NCI-H1417 (cell line): ENCODE data around the gene PSPC1.
"Not testable (repeated sequence)": the region's sequence is repeated elsewhere in the genome, so short reads cannot be mapped to it uniquely, and the experiment has no call there.

Experiments used
- DNase-seq, 3 experiments: peaks; one replicate each; lab custom pipeline; 2025; lab: John Stamatoyannopoulos, UW

PSPC1 gene, protein sequence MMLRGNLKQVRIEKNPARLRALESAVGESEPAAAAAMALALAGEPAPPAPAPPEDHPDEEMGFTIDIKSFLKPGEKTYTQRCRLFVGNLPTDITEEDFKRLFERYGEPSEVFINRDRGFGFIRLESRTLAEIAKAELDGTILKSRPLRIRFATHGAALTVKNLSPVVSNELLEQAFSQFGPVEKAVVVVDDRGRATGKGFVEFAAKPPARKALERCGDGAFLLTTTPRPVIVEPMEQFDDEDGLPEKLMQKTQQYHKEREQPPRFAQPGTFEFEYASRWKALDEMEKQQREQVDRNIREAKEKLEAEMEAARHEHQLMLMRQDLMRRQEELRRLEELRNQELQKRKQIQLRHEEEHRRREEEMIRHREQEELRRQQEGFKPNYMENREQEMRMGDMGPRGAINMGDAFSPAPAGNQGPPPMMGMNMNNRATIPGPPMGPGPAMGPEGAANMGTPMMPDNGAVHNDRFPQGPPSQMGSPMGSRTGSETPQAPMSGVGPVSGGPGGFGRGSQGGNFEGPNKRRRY

DNA sequence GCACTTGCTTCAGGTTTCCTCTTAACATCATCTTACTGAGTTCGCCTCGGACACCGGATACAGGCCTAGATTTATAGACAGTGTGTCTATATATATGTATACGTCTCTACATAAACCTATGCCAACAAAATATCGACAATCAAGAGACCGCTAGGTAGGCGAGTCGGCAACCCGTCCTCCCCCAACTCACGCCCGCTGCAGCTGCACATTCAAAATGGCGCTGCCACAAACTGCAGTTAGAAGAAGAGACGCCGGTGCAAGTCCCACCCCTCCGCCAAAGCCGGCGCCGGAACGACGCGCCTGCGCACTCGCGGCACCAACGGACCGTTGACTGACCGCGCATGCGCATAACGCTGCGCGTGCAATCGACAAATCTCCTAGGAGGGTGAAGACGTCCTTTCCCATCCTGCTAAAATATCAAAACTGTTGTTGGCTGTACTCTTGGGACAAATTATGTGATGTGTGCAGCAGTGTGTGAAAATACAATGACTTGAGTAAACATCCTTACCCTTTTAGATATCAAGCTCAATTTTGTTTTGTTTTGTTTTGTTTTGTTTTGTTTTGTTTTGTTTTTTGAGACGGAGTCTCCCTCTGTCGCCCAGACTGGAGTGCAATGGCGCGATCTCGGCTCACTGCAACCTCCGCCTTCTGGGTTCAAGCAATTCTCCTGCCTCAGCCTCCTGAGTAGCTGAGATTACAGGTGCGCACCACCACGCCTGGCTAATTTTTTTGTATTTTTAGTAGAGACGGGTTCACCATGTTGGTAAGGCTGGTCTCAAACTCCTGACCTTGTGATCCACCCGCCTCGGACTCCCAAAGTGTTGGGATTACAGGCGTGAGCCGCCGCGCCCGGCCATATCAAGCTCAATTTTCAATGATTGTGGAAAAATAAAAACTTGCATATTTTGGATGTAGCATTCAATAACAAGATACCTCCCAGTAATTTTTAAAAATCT lies at the start of gene PSPC1:
Gene PSPC1 (minus strand): TSS at position 219 of the 956 bp plus-strand sequence. CDS start 188 bp downstream, at position 31.
- DNase-seq: peak; percentile 89 to 94 (median 89)

- no peak for DNase-seq
These were observed 39.9 kb upstream of the PSPC1 start for GRCh38 chr13:19822673-19823072.

DNA sequence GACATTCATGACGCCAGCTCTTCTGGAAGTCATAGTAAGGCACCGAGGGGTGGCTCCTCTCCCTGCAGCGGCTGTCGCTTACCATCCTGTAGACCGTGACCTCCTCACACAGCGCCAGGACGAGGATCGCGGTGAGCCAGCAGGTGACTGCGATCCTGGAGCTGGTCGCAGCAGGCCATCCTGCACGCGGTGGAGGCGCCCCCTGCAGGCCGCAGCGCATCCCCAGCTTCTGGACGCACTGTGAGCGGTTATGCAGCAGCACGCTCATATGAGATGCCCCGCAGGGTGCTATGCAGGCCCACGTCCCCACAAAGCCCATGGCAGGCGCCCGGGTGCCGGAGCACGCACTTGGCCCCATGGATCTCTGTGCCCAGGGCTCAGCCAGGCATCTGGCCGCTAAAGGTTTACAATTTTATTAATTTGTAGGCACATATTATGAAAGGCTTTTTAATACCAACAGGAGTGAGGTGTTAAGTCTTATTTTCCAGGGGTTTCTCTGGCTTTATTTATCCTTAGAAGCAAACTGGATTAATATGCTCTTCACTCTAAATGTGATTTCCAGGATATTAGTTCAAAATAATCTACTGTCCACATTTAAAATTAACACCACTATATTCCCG lies 35.6 kb upstream of the PSPC1 start:
- peak in 1 of 3 experiments; percentile 0 for DNase-seq

DNA sequence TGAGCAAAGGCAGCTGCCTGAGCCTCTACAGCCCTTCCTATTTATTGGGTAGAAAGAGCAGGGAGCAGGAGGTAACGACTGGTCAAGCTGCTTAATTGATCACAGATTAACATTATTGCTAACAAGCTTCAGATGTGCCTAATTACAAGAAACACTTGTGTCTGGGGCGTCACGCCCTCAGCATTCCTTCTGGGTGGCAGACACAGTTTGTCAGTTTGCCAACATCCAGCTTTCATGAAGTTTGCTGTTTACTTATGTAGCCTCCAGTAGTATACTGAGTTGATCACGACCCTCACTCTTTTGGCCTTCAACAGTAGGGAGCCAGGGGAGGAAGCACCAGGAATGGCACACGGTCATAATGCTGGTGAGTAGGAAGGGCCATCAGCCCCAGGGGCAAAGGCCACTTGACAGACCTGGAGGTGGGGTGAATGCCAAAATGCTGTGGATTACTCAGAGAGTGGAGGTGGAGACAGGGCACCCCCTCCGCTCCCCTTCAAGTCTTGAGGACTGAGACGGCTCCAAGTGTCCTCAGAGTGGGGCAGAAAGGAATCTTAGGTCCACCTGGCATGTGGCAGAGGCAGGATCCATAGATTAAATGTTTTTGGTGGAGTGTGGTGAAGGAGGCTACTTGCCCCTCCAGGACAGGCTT lies 34.9 kb upstream of the PSPC1 start:
- no peak for DNase-seq

DNA sequence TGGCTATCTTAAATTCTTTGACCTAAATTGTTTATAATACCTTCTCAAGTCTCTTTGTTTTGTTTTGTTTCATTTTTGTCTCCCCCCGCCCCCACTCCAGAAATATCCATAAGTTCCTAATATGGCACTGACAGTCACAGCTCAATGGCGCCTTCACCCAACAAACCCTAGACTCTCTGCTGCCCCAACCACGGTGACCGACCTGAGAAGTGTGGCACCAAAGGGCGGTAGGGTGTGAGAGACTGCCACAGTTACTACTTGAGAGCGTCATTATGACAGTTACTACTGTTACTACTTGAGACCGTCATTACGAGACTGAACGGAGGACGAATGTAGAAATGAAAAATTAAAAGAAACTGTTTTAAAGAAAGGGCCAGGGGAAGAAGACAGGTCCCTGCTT lies 34.4 kb upstream of the PSPC1 start:
- no peak for DNase-seq

- DNase-seq: not testable (repeated sequence)
These were observed 33.1 kb upstream of the PSPC1 start for GRCh38 chr13:19815842-19816241.

- no peak for DNase-seq
These were observed 28.5 kb upstream of the PSPC1 start for GRCh38 chr13:19810996-19811881.

DNA sequence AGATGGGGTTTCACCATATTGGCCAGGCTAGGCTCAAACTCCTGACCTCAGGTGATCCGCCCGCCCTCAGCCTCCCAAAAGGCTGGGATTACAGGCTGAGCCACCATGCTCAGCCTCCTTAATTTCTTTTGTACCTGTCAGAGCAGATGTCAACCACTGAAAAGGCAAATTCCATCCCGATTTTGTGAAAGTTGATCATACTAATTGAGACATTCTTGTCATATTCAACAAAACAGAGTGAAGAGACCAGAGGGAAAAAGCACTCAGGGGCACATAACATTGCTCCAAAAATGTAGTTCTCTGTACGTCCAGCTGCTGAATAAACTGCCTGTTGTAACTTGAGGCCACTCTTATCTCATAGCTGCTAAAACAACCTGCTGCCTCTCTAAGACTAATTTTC lies 27.4 kb upstream of the PSPC1 start:
- no peak for DNase-seq

DNA sequence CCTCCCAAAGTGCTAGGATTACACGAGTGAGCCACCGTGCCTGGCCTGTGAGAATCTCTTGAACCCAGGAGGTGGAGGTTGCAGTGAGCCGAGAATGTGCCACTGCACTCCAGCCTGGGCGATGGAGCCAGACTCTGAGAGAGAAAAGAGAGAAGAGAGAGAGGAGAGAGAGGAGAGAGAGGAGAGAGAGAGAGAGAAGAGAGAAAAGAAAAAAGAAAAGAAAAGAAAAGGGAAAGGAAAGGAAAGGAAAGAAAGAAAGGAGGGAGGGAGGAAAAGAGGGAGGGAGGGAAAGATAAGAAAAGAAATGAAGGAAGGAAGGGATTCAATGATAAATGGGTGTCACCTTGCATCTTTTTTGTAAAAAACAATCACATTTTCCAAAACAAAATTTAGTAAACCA lies 23.0 kb upstream of the PSPC1 start:
- DNase-seq: no peak

GRCh38 chr13:19795956-19796355 lies 13.2 kb upstream of the PSPC1 start:
- DNase-seq: no peak

DNA sequence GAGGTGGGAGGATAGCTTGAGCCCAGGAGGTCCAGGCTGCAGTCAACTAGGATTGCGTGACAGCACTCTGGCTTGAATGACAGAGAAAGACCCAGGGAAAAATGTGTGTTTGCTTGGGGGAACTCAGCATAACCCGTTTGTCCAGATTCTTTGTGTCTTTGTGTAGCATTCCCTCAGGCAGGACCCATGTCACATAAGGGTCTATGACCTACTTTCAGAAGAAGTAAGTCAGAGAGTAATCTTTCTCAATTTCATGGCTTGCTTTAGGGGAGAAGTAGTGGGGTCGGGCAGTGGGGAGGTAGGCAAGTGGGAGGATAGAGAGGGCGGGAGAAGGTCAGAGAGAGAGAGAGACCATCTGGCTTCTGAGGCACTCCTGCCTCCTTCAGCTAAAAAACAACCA lies 11.9 kb upstream of the PSPC1 start:
- no peak for DNase-seq

DNA sequence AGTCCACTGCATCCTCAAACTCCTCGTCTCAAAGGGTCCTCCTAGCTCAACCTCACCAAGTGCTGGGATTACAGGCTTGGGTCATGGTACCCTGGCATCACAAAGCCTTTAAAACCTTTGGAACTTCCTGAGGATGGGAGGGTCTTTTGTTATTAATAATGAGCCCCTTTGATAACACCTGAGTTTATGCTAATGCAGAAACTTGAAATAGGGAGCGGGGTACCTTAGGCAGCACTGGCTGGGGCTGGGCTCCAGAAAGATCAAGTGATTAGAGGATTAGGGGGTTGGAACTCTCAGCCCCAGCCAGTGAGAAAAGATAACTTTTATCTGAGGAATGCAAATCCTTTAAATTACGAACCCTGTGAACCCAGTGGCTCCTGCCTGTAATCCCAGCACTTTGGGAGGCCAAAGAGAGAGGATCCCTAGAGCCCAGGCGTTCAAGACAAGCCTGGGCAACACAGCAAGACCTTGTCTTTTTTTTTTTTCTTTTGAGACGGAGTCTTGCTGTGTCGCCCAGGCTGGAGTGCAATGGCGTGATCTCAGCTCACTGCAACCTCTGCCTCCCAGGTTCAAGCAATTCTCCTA lies 9.3 kb upstream of the PSPC1 start:
- no peak for DNase-seq

GRCh38 chr13:19782049-19782726 lies 557 bp downstream of the PSPC1 start:
- peak; percentile 27 to 83 (median 79) for DNase-seq

DNA sequence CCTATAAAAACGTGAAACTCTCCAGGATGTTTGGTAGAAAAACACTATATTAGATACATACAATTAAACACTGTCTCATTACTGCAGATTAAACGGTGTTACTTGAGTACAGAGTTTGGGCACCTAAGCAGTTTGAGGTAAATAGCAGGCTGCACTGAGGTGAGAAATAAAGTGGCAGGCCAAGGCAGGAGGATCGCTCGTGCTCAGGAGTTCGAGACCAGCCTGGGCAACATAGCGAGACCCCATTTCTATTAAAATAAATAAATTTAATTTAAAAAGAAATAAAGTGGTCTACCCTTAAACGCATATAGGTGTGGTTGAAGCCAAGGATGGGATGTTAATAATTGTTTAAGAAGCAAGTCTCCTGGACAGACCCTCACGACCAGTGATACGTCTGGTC lies 1.2 kb downstream of the PSPC1 start:
- DNase-seq: peak in 1 of 3 experiments; percentile 46

DNA sequence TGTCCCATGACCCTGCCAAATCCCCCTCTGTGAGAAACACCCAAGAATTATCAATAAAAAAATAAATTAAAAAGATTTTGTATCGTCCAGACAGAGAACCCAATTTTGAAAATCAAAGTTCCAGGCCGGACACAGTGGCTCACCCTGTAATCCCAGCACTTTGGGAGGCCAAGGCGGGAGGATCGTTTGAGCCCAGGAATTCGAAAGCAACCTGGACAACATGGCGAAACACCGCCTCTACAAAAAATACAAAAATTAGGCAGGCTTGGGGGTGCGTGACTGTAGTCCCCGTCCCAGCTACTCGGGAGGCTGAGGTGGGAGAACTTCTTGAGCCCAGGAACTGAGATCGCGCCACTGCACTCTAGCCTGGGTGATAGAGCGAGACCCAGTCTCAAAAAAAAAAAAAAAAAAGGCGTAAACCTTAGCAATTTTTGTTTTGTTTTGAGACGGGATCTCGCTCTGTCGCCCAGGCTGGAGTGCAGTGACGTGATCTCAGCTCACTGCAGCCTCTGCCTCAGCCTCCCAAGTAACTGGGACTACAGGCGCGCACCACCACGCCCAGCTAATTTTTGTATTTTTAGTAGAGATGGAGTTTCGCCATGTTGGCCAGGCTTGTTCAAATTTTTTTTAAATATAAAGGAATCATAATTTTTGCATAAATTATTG lies 1.9 kb downstream of the PSPC1 start:
- DNase-seq: not testable (repeated sequence)

DNA sequence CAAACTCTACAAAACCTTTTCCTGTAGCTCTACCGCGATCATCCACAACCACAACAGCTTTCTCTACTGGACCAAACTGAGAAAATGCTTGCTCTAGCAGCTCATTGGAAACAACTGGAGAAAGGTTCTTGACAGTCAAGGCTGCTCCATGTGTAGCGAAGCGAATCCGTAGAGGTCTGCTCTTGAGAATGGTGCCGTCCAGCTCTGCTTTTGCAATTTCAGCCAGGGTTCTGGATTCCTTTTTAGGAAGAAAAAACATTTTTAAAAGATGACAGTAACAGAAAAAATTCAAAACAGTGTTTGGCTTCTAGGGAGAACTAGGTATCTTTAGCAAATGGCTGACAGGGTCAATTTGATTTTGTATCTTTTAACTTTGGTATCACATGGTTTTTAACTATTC lies 10.4 kb downstream of the PSPC1 start:
- peak in 1 of 3 experiments; percentile 3 for DNase-seq

DNA sequence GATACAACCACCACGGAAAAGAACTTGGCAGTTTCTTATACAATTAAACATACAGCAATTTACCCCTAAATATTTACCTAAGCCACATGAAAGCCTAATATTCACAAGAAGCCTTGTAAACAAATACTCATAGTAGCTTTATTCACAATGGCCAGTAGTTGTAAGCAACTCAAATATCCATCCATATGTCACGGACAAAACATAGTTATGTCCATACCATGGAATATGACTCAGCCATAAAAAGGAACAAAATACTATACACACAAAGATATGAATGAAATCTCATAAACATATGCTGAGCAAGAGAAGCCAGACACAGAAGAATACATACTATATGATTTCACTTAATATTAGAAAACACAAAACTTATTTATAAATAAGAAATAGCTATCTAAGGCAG lies 12.9 kb downstream of the PSPC1 start:
- no peak for DNase-seq

GRCh38 chr13:19767966-19768365 lies 14.8 kb downstream of the PSPC1 start:
- no peak for DNase-seq

- peak in 1 of 3 experiments; percentile 7 for DNase-seq
These were observed 16.2 kb downstream of the PSPC1 start for GRCh38 chr13:19766591-19766990.
